ENCODE data around the gene NTS.

Gene NTS, protein sequence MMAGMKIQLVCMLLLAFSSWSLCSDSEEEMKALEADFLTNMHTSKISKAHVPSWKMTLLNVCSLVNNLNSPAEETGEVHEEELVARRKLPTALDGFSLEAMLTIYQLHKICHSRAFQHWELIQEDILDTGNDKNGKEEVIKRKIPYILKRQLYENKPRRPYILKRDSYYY

DNA sequence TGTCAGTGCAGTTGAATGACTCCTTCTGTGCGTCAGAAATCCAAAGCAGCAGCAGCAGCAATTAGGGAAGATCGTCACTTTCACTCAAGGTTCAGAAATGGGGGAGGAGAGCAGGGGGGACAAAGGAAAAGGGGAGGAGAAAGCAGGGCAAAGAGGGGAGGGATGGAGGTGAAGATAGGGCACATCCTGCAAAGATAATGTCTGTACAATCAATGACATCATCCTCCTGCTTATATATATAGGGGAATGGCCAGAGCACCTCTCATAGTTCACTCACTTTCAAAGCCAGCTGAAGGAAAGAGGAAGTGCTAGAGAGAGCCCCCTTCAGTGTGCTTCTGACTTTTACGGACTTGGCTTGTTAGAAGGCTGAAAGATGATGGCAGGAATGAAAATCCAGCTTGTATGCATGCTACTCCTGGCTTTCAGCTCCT lies at the start of gene NTS:
NTS (plus strand) TSS at position 265 of the 431 bp plus-strand sequence; CDS start at position 374, 109 bp downstream.
- DNase-seq = no peak

DNA sequence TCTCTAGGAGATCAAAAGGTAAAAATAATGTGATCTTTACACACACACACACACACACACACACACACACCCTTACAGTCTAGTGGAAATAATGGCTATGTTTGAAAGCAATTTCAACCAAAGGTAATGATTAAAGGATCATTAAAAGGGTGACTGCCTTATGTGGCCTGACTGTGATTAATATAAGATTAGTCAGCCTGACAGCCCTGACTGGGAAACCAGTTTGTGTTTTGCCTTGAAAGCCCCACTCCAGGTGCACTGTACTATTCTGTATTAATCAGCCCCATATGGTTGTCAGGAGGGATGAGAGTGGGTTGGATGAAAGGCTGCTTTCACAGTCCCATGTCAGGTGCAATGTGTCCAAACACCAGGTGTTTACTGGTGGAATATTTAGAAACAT lies 48.3 kb upstream of the NTS start:
- DNase-seq = no peak

DNA sequence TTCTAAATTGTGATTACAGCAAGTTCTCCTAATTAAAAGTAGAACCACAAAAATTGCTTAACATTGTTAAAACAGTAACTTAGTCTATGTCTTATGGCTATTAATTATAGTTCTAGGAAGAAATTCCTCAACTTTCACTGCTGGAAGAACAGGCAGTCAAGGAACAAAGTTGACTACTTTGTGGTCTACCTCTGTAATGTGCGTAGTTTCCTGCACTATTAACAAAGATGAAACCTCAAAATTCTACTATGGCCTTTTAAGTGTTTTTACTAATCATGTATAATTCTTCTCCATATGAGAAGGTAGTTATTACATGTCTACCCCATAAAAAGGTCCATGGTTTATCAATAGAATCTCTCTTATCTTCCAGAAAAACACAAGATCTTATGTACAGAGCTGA lies 45.5 kb upstream of the NTS start:
- no peak for DNase-seq

DNA sequence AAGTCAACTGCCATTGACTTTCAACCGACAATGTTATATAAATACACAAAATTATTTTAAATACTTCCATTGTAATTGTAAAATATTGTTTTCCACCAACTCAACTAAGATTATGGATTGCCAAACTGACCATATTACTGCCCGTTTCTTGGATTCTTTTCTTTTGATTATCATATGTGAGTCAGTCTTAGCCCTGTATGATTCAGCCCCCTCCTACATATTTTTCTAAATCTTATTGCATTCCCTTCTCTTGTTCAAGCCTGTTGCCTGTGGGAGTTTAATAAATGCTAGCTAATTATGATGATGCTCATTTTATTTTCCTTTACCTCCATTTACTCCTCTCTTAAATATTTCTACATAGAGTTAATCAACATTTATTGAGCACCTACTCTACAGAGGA lies 44.7 kb upstream of the NTS start:
- DNase-seq = no peak

DNA sequence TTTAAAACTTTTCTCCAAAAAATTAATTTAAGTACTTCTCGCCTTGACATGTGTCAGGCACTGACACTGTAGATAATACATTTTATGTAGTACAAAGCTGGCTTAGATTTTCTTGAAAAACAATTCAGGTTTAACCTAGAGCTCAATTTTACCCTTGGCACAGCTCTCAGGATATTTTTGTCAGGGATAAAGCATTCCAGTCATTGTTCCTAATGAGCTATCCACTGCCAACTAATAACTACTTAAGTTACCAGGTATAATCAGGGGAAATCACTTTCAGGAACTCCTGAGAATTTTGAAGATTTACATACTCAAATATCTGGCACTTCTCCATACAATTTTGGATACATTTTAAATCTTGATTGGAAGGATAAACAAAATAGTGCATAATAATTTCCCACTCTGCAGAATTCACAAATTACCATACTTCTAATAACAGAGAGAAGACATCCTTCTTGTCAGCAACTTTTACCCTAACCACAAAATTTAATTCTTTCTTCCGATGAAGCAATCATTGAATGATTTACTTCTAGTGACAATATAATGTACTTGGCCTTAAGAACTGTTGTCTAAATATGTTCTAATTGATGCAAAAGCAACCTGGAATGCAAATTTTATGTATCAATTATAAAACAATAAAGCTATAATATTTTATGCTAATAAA lies 42.6 kb upstream of the NTS start:
- no peak for DNase-seq

DNA sequence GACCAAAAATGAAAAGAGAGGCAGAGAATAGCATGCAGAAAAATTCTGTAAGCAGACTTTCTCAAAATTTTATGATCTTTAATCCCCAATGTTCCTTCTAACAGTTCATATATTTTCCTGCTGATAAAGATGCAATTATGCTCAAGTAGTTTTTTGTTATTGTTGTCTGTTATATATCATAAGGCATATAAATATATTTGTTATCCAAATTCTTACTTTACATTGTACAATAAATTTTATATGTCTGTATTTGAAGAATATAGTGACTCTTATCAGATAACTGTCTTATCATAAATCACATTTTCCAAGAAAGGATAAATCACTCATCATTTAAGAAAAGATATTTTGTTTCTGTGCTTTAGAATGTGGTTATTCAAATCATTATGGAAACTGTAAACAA lies 40.5 kb upstream of the NTS start:
- no peak for DNase-seq

DNA sequence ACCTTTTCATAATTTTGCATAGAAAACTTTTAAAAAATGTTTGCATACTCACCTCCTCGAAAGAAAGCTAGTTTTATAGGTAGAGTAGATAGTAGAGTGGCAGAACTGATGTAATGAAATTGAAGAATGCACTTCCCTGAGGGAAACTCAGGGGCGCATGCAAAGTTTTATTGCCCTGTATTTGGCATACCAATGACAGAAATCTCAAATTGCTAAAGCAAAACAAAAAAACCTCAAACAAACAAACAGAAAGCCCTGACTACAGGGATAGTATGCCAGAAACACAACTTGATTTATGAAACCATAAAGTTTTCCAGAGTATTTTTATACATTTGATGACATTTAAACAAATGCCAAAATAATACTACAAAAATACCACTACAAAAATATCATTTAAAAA lies 39.7 kb upstream of the NTS start:
- no peak for DNase-seq

DNA sequence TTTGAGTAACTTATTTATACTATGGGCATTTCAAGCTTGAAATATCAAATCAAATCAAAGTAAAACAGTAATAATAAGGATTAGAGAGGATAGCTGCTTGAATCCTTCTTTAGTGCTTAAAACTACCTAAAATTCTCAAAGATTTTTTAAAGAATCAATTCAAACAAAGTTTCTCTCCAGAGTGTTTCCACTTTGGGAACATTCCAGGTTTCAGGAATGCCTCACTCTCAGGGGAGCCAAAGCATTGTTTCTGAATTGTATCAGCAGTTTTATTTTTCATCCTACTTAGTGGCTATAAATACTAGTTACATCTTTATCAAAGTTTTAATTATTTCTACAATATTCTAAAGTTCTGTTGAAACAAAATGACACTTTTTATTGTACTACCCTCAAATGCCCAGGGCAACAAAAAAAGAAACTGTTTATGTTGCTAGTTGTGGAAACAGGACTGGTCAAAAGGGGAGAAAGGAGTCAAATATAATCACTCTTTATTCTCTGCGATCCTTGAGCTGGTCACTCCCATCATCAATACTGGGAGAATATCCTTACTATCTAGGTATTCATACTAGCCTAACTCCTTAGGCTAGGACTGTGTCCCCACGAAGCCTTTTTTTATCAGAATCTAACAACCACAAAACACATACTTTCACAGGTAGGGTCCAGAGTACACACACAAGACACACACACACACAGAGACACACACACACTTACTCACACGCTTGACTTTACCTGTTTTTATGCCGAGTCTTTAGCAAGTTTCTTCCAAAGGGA lies 38.5 kb upstream of the NTS start:
- no peak for DNase-seq

DNA sequence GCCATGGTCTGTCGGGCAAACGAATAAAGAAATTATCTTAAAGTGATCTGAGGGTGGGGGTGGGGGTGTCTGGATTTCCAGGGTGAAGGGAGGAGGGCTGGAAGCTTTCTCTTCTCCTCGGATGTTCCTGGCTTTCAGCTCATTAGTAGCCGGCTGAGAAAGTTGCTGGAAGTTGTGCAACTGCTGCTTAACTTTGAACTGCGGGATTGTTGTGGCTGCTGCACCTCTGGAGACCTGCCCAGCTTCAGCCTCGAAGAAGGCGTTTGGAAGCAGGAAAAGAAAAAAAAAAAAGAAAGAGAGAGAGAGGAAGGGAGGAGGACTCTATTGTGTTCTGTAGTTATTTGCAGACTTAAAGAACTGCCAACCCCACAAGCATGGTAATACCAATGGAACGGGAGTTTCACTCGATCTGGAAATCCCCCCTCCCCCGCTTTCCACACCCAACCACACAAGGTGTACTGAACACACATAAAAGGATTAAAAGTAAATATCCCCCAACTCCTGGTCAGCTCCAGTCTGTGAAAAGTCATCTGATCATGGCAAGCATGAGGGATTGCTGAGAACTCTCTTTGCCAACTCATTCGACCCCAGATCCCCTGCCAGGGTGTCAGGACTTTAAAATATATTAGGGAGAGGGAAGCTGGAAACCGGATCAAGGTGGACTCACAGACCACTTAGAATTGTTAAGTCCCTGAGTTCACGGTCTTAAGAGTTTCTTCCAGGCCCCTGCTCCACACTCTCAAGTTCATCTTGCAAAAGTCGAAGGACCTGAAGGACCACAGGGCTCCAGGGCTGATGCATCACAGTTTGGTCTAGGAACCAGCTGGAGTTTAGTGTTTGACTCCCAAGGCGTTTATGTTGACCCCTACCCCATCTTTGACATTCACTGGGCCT lies 37.7 kb upstream of the NTS start, which contains the start of gene RASSF9:
RASSF9 (minus strand) TSS at position 213 of the 894 bp plus-strand sequence; CDS start at position 5, 208 bp downstream.
- peak in 1 of 2 donors; percentile 15 for DNase-seq

DNA sequence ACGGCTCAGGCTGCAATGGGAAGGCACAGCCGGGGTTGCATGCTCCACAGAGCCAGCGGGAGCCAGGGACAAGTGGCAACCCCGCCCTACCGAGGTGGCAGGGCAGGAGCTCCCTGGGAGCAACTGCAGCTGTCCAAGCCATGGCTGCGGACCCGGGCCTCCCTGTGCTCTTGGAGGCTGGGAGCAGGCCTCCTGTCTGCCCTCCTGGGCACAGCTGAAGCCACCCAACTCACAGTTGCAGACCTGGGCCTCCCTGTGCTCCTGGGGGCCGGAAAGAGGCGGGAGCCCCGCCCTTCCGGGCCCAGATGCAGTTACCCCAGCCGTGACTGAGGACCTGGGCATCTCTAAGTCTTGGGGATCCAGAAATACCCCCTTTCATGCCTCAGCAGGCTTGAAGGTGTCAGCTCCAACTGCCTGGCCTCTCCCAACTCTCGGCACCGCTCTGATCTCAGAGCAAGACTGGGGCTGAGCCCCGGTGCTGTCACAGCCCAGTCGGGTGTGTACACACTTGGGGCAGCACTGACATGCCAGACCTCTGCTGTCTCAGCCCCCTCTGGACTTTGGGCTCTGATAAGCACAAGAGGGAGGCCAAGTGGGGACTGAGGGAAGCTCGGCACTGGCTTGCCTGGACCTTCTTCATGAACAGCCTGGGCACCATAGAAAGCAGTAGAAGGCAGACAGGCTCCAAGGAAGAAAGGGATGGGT lies 30.3 kb upstream of the NTS start:
- no peak for DNase-seq

DNA sequence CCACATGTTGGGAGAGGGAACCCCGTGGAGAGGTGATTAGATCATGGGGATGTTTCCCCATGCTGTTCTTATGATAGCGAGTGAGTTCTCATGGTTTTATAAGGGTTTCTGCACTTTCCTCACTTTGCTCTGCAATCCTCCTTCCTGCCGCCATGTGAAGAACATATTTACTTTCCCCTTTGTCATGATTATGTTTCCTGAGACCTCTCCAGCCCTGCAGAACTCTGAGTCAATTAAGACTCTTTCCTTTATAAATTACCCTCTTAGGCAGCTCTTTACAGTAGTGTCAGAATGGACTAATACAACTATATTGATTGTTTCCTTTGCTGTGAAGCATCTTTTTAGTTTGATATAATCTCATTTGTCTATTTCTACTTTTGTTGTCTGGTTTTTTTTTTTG lies 24.8 kb upstream of the NTS start:
- no peak for DNase-seq

DNA sequence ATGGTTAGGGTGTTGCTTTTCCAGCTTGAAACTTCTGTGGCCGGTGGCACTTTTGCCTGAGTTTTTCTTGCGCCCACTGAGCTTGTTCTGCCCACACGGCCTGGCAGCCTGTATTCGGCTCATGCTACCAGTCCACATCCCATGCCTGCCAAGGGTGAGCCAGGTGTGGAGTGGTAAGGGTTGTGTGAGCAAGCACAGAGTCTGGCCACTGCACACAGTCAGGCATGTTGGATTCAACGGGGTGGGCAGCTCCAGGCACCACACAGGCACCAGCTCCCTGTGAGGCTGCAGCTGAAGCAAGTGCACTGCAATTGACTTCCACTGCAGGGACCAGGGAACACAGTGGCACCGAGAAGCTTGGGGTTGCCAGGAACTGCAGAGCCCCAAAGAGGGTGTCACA lies 18.8 kb upstream of the NTS start:
- no peak for DNase-seq

DNA sequence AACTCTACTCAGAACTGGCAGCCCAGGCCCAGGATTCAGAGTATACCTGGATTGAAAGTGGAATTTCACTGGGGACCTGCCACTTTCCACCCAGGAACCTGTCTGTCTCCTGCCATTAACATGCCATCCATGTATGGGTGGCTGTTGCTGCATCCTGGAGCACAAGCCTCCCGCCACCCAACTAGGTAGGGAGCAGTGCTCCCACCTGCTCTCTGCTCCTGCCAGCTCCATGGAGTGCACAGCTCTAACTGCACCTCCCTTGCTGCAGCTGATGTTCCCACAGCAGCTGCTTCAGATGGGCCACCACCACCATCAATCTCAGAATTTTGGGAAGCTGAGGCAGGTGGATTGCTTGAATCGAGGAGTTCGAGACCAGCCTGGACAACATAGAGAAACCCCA lies 17.1 kb upstream of the NTS start:
- no peak for DNase-seq

DNA sequence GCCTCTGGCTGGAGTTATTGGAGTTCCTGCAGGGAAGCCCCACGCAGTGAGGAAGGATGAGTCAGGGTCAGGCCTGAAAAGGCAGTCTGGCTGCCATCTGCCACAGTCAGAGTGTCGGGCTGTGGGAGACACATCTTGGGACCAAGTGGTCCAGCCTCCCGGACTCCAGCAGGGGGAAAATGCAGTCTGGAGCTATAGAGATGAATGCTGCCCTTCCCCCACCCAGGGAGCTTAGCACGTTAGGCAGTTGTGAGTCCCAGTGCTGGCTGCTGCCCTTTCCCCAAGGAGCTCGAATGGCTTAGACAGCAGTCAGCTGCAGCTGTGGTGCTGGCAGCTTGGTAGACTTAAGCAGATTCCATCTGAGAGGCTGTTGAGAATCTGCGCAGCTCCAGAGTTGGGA lies 8.2 kb upstream of the NTS start:
- DNase-seq = no peak

DNA sequence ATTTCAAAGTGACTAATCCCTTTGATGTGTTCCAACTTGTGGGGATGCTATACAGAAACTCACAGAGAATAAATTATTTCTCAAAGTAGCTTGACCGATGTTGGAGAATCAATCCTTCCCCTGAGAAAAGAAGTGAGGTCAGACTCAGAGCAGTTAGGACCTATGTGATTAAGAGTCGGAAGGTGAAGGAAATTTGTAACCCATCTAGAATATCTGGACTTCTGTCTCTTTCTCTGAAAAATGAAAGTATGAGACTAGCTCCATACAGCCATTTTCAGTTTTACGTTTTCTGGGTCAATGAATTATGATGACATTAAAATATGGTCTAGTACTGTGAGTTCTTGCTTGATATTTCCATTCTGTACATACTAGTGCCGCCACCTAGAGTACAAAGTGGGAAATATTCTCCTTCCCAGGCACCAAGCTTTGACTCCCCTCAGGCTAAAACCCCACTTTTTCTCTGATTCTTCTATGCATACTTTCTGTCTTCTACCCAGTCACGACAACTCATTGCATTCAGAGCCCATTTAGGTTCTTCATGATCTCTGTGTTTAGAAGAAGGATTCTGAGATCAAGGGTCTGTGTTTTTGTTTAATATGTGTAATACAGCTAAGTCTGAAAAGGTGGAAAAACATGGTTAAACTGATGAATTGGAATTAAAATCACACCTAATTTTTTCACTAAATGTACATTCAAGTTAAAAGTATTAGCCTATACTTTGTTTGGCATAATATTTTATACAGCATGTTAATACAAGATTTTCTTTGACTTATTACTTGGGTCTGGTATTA lies 6.9 kb upstream of the NTS start:
- DNase-seq = peak in 1 of 2 donors; percentile 51

DNA sequence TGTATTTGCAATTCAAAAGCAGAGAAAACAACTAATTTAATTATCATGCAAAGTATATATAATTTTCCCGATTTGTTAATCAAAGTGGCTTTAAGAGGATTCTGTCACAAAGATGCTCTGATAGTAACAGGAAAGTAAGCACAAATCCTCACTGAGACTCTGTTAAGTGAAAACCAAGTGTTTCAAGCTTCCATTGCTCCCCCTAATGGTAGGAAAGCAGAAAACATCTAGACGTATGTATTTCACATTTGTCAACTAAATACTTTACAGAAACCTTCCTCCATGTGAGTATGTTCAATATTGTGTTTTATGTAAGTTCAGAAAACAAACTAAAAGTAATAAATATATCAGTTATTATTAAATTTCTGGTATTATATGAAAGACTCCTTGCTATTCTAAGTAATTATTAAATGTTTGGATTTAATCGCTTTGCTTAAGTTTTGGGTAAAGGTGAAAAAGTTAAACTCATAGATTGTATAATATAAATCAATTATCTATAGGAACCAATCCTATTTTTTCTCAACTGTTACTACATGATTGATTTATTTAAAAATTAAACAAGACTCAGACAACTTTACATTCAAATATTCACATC lies 1.5 kb upstream of the NTS start:
- peak in 1 of 2 donors; percentile 46 for DNase-seq

DNA sequence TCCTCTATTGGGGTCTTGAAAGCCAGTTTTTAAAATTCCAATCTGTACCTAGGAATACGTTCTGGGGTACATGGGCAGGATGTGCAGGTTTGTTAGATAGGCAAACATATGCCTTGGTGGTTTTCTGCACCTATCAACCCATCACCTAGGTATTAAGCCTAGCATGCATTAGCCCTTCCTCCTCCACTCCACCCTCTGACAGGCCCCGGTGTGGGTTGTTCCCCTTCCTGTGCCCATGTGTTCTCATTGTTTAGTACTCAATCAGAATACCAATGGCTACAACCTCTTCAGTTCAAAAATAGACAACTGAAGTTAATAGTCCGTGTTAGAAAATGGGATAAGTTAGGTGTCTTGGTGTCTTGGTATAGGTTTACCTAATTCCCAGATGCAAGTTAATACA lies 3.4 kb downstream of the NTS start:
- no peak for DNase-seq

DNA sequence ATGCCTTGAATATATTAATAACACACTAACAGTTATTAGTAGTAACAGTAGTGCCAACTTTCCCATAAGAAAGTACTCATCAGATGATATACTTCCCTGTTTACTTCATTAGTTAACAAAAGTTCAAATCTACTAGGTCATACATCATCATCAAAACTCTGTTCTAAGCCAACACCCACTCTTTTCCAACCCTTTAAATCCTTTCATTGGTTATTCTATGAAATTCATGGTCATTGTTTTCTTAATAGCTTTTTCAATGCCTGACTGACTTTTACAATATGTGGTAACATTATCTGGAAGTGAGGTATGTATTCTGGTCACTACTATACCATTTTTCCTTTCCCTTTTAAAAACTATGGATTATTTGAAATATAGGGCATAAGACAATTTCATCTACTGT lies 9.7 kb downstream of the NTS start:
- DNase-seq = no peak

DNA sequence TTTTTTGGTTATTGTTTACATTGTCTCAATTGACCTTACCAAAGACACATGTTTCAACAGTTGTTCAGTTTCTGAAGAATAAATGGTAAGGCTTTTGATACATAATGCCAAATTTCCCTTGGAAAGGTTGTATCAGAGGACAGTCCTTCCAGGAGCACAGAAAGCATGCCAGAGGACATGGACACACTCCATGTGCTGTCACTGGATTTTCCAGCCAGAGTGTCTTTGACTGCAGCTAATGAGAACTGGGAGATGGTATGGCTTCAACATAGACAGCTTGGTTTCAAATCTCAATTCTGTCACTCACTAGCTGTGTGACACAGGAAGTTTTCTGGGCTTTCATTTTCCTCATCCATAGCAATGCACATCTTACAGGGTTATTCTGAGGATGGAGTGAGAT lies 20.6 kb downstream of the NTS start:
- no peak for DNase-seq

DNA sequence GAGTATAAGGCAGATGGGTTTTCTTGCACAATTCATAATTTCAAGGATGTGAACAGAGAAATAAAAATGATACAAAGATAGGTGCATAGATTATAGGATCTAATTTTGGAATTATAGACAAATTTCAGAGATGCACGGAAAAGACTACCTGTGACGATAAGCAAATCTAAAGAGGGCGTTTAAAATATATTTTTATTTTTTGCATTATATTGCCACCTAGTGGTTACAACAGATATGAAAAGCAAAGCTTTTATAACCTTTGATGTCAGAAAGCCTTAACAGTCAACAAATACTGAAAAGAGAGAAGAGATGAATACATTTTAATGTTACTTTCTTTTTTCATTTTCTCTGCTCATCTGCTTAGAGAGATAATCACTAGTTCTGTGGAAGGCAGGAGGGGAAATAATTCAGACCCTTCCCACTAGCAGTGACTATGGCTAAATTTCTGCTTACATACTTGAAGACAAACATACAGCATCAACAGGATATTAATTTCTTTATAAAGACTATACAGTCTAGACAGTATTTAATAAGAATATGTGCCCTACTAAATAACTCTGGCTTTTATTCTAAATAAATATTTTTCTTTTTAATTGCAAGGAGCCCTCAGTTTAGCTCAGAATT lies 46.3 kb downstream of the NTS start:
- peak in 1 of 2 donors; percentile 16 for DNase-seq
